HepG2 (cell line): ENCODE results near the gene TAS1R1. TPM values are rescaled to one million over a fixed set of nuclear protein-coding genes. Genes with fewer than 3 reads are reported as not detected.

ENCODE experiments used
- LCORL ChIP-seq, 2 experiments: fragments of 450-650 bp in 1 of 2; sonication (generic) in 1 of 2; formaldehyde crosslinking in 1 of 2; IDR thresholded peaks; 2 replicates each; pipeline versions ENCODE4 v1.5.0 to v1.6.1; 2017 to 2020; ENCODE audit warnings: antibody characterized with exemption in 1 of 2, missing genetic modification reagents in 1 of 2
- MAFK ChIP-seq, 2 experiments: IDR thresholded peaks in 1 of 2; conservative IDR thresholded peaks in 1 of 2; 2 replicates each; pipeline ENCODE4 v1.6.1; 2011; ENCODE audit warnings: improper control_type of control experiment in 2 of 2, low read length in 2 of 2
- MTA3 ChIP-seq: sonication (generic); formaldehyde crosslinking; IDR thresholded peaks from 2 replicates; pipeline ENCODE4 v1.4.0; 2020; ENCODE audit warnings: missing genetic modification reagents
- SAP130 ChIP-seq: IDR thresholded peaks from 2 replicates; pipeline ENCODE4 v1.6.1; 2016; ENCODE audit warnings: low read depth
- SRSF1 ChIP-seq: fragments of 200-400 bp; formaldehyde crosslinking; optimal IDR thresholded peaks from 2 replicates; pipeline ENCODE3; 2017; ENCODE audit warnings: mild to moderate bottlenecking, low read depth, low read length, moderate library complexity
- ZNF343 ChIP-seq: sonication (generic); formaldehyde crosslinking; IDR thresholded peaks from 2 replicates; pipeline ENCODE4 v1.4.0; 2020; ENCODE audit warnings: mild to moderate bottlenecking, missing genetic modification reagents
- ZNF550 ChIP-seq: sonication (generic); formaldehyde crosslinking; IDR thresholded peaks from 2 replicates; pipeline ENCODE4 v1.4.0; 2020; ENCODE audit warnings: mild to moderate bottlenecking, missing genetic modification reagents, borderline replicate concordance
- ZNF616 ChIP-seq: sonication (generic); formaldehyde crosslinking; IDR thresholded peaks from 2 replicates; pipeline ENCODE4 v1.5.0; 2020; ENCODE audit warnings: low read depth, mild to moderate bottlenecking, missing genetic modification reagents
- ZNF781 ChIP-seq: sonication (generic); formaldehyde crosslinking; IDR thresholded peaks from 2 replicates; pipeline ENCODE4 v1.5.1; 2020; ENCODE audit warnings: borderline replicate concordance, mild to moderate bottlenecking, missing genetic modification reagents; ENCODE audit errors: not compliant biosample characterization
- ZNF83 ChIP-seq: sonication (generic); formaldehyde crosslinking; IDR thresholded peaks from 2 replicates; pipeline ENCODE4 v1.4.0; 2020; ENCODE audit warnings: missing genetic modification reagents, mild to moderate bottlenecking, borderline replicate concordance
- polyA plus RNA-seq, 8 experiments: library from polyadenylated mRNA; depleted of rRNA in 3 of 8; stranded (reverse) in 7 of 8; unstranded in 1 of 8; fragments of >200 nt; fragmentation: Illumina TruSeq in 4 of 8; extraction: Trizol in 4 of 8; gene quantifications; 2 replicates each; pipeline versions ENCODE4 v1.2.1 to v1.2.3, GENCODE V29; 2011 to 2016; ENCODE audit warnings: low read depth in 4 of 8, missing spikeins in 1 of 8, mixed read lengths in 1 of 8; ENCODE audit not compliant: insufficient read depth in 1 of 8
- total RNA-seq, 5 experiments: library from RNA; depleted of rRNA; stranded (reverse); fragments of >200 nt; fragmentation: Illumina TruSeq; extraction: Trizol; gene quantifications; 2 replicates each; pipeline ENCODE4 v1.2.3, GENCODE V29; 2016; ENCODE audit warnings: low read depth in 1 of 5
- TF ChIP-seq, protein P1 (sequence below): sonication (generic); formaldehyde crosslinking; IDR thresholded peaks from 2 replicates; pipeline ENCODE4 v1.5.0; 2020; ENCODE audit warnings: missing genetic modification reagents
- TF ChIP-seq, protein P2 (sequence below): sonication (generic); formaldehyde crosslinking; IDR thresholded peaks from 2 replicates; pipeline ENCODE4 v1.4.0; 2020; ENCODE audit warnings: low read depth, missing genetic modification reagents
- TF ChIP-seq, protein P3 (sequence below): IDR thresholded peaks from 2 replicates; pipeline ENCODE4 v1.6.1; 2012; ENCODE audit warnings: inconsistent platforms
- TF ChIP-seq, protein P4 (sequence below): sonication (generic); formaldehyde crosslinking; IDR thresholded peaks from 2 replicates; pipeline ENCODE4 v1.5.1; 2020; ENCODE audit warnings: mild to moderate bottlenecking, missing genetic modification reagents
- TF ChIP-seq, protein P5 (sequence below): IDR thresholded peaks from 2 replicates; pipeline ENCODE4 v1.6.1; 2012; ENCODE audit warnings: low read depth, low read length, improper control_type of control experiment

The TAS1R1 gene
- total and polyA plus RNA-seq, 2 of the 13 experiments (the other 11 are each of a cell fraction or from before 2014, with no cell fraction given), result 1.4 to 1.6 TPM

DNA sequence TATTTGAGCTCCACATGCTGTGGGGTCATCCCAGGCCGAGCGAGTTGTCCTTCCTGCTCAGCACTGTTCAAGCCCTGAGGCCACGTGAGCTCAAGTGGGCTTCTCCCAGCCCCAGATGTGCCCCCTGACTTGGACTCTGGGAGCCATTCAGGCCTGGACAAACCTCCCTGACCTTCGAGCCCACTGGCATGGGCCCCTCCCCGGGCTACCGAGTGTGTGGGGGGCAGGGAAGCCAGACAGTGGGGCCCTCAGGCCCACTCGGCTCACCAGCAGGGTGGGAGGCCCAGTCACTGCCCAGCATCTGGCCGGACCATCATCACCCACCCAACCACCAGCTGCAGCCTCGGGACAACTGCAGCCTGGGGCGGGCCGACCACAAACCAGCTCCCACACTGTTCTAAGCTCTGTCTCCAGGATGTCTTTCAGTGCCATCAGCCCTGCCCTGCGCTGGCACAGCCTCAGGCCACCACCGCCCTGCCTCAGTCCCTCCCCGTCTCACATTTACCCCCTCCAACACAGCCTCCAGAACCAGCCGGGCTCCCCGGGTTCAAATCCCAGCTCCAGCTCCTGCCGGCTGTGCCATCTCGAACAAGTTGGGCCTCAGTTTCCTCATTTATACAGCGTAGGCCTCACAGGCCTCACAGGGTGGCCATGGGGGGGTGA lies 42.7 kb upstream of the TAS1R1 start (continued):
- TF ChIP-seq, protein P1, sequence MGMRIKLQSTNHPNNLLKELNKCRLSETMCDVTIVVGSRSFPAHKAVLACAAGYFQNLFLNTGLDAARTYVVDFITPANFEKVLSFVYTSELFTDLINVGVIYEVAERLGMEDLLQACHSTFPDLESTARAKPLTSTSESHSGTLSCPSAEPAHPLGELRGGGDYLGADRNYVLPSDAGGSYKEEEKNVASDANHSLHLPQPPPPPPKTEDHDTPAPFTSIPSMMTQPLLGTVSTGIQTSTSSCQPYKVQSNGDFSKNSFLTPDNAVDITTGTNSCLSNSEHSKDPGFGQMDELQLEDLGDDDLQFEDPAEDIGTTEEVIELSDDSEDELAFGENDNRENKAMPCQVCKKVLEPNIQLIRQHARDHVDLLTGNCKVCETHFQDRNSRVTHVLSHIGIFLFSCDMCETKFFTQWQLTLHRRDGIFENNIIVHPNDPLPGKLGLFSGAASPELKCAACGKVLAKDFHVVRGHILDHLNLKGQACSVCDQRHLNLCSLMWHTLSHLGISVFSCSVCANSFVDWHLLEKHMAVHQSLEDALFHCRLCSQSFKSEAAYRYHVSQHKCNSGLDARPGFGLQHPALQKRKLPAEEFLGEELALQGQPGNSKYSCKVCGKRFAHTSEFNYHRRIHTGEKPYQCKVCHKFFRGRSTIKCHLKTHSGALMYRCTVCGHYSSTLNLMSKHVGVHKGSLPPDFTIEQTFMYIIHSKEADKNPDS (CRISPR knock-in tag), result no peak
- TF ChIP-seq ZNF343 (no peak), LCORL (IDR thresholded peaks at IDR 0.05) (no peak), LCORL (CRISPR knock-in tag; IDR thresholded peaks at IDR 0.05) (peak; percentile 78), SRSF1 (peak; percentile 17), MTA3 (CRISPR knock-in tag) (no peak), ZNF83 (no peak), MAFK (conservative IDR thresholded peaks at IDR 0.05 in 1 of 2, IDR thresholded peaks at IDR 0.05 in 1 of 2; ENCODE audit: low read length in 2 of 2) (no peak), ZNF781 (peak; percentile 44), ZNF616 (no peak), SAP130 (CRISPR knock-in tag) (peak; percentile 16; the same call in 1 of the 2 replicates), ZNF550 (CRISPR knock-in tag) (no peak)
- TF ChIP-seq, protein P2, sequence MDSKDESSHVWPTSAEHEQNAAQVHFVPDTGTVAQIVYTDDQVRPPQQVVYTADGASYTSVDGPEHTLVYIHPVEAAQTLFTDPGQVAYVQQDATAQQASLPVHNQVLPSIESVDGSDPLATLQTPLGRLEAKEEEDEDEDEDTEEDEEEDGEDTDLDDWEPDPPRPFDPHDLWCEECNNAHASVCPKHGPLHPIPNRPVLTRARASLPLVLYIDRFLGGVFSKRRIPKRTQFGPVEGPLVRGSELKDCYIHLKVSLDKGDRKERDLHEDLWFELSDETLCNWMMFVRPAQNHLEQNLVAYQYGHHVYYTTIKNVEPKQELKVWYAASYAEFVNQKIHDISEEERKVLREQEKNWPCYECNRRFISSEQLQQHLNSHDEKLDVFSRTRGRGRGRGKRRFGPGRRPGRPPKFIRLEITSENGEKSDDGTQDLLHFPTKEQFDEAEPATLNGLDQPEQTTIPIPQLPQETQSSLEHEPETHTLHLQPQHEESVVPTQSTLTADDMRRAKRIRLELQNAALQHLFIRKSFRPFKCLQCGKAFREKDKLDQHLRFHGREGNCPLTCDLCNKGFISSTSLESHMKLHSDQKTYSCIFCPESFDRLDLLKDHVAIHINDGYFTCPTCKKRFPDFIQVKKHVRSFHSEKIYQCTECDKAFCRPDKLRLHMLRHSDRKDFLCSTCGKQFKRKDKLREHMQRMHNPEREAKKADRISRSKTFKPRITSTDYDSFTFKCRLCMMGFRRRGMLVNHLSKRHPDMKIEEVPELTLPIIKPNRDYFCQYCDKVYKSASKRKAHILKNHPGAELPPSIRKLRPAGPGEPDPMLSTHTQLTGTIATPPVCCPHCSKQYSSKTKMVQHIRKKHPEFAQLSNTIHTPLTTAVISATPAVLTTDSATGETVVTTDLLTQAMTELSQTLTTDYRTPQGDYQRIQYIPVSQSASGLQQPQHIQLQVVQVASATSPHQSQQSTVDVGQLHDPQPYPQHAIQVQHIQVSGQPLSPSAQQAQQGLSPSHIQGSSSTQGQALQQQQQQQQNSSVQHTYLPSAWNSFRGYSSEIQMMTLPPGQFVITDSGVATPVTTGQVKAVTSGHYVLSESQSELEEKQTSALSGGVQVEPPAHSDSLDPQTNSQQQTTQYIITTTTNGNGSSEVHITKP (CRISPR knock-in tag), result no peak
- TF ChIP-seq, protein P3, sequence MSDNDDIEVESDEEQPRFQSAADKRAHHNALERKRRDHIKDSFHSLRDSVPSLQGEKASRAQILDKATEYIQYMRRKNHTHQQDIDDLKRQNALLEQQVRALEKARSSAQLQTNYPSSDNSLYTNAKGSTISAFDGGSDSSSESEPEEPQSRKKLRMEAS, result 0 out of 2 replicates have a peak, but pooled peaks have one; percentile 59
- TF ChIP-seq, protein P4, sequence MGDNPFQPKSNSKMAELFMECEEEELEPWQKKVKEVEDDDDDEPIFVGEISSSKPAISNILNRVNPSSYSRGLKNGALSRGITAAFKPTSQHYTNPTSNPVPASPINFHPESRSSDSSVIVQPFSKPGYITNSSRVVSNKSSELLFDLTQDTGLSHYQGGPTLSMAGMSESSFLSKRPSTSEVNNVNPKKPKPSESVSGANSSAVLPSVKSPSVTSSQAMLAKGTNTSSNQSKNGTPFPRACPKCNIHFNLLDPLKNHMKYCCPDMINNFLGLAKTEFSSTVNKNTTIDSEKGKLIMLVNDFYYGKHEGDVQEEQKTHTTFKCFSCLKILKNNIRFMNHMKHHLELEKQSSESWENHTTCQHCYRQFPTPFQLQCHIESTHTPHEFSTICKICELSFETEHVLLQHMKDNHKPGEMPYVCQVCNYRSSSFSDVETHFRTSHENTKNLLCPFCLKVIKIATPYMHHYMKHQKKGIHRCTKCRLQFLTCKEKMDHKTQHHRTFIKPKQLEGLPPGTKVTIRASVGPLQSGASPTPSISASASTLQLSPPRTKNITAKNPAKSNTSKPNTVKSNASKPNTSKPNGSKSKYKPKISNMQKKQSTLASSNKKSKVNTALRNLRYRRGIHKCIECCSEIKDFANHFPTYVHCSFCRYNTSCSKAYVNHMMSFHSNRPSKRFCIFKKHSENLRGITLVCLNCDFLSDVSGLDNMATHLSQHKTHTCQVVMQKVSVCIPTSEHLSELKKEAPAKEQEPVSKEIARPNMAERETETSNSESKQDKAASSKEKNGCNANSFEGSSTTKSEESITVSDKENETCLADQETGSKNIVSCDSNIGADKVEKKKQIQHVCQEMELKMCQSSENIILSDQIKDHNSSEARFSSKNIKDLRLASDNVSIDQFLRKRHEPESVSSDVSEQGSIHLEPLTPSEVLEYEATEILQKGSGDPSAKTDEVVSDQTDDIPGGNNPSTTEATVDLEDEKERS, result no peak
- TF ChIP-seq, protein P5, sequence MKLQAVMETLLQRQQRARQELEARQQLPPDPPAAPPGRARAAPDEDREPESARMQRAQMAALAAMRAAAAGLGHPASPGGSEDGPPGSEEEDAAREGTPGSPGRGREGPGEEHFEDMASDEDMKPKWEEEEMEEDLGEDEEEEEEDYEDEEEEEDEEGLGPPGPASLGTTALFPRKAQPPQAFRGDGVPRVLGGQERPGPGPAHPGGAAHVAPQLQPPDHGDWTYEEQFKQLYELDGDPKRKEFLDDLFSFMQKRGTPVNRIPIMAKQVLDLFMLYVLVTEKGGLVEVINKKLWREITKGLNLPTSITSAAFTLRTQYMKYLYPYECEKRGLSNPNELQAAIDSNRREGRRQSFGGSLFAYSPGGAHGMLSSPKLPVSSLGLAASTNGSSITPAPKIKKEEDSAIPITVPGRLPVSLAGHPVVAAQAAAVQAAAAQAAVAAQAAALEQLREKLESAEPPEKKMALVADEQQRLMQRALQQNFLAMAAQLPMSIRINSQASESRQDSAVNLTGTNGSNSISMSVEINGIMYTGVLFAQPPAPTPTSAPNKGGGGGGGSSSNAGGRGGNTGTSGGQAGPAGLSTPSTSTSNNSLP, result no peak
